Measurements from ENCODE around the gene TSEN54.

DNA sequence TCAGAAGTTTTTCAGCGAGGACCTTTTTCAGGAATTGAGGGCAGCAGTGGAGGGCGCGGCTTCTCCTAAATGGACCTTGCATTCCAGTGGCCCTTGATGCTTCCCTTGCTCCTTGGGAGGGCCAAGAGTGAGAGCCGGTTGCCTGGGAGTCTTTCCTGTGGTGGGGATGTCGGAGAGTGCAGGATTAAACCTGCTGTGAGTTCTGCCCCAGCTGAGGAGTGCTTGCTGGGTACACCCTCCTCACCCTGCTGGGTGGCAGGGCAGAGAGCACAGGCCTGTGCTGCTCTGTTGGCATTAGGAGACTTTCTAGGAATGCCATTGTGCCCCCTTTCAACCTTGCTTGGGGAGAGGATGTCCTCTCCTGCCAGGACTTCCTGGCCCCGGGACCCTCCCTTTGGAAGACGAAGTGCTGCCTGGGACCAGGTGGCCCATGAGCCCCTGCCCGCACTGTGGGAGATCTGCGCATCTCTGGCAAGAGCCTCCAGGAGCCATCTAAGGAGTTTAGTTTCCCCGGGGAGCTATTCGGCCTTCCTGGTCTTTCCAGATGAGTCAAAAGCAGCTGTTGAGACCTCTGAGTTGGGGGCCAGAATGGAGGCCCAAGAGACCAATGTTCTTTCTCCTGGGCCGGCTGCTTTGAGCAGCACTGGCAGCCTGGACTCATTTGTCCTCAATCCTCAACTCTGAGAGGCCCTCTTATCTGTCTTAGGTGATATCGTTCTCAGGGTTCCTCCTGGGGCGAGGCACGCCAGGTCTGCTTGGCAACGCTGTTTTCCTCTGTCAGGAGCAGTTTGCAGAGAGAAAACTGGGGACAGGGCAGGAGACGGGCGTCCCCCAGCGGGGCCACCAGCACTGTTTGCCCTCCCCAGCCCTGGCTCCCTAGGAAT, 14.8 kb downstream of the TSEN54 start:
- TF ChIP-seq POLR2AphosphoS5 (IDR thresholded peaks at IDR 0.05; ENCODE audit: low read depth, low read length) (no peak), TAF1 (IDR thresholded peaks at IDR 0.05; ENCODE audit: borderline replicate concordance, insufficient read depth, low read length) (no peak), FOXP2 (optimal IDR thresholded peaks at IDR 0.05; ENCODE audit: borderline replicate concordance, extremely low read depth, extremely low read length, insufficient read depth) (no peak)

Measured in PFSK-1 (cell line).